H1 (cell line): ENCODE data around the gene CASP8AP2. TPM values are rescaled to one million over a fixed set of nuclear protein-coding genes. Genes with fewer than 3 reads are reported as not detected.

Experiments
- CTCF ChIA-PET: fragments of 300-600 bp; sonication (Branson Sonifier 250); formaldehyde crosslinking; loops from one replicate; lab custom pipeline; 2021; ENCODE audit not compliant: partially characterized antibody; lab: Charles Lee
- POLR2A ChIA-PET: fragments of 300-600 bp; sonication (Branson Sonifier 250); formaldehyde crosslinking; loops from one replicate; lab custom pipeline; 2021; ENCODE audit warnings: inconsistent platforms; ENCODE audit not compliant: partially characterized antibody; lab: Charles Lee
- DNase-seq, 2 experiments: peaks; one replicate each; pipeline versions ENCODE4 v3.0.0 to v3.0.0-alpha.2; 2010 to 2022; ENCODE audit warnings: low spot score in 2 of 2, low read depth in 1 of 2, mixed read lengths in 1 of 2
- FAIRE-seq: peaks from 2 replicates; lab custom pipeline; 2011; peaks lifted over from hg19 to GRCh38; lab: Jason Lieb, UNC
- H2AFZ ChIP-seq: 2 replicates; pipeline ENCODE4 v1.8.1; 2012; ENCODE audit warnings: low read length, inconsistent platforms
- H2AK5ac ChIP-seq: 2 replicates; pipeline ENCODE4 v1.6.1; 2013; ENCODE audit warnings: low read depth, low read length
- H2BK120ac ChIP-seq: replicated peaks from 2 replicates; pipeline ENCODE3; 2013; ENCODE audit warnings: low read depth, low read length, inconsistent platforms
- H2BK12ac ChIP-seq: 2 replicates; pipeline ENCODE4 v1.6.1; 2013; ENCODE audit warnings: low read depth, low read length
- H2BK15ac ChIP-seq: 2 replicates; pipeline ENCODE4 v1.6.1; 2013; ENCODE audit warnings: low read length
- H2BK20ac ChIP-seq: 2 replicates; pipeline ENCODE4 v1.6.1; 2013; ENCODE audit warnings: low read length
- H2BK5ac ChIP-seq: 2 replicates; pipeline ENCODE4 v1.6.1; 2013; ENCODE audit warnings: low read depth, low read length
- H3K14ac ChIP-seq: 2 replicates; pipeline ENCODE4 v1.6.1; 2013; ENCODE audit warnings: inconsistent platforms; ENCODE audit not compliant: insufficient read length
- H3K18ac ChIP-seq: 2 replicates; pipeline ENCODE4 v1.6.1; 2013; ENCODE audit warnings: low read length; ENCODE audit errors: extremely low read depth
- H3K23ac ChIP-seq: 2 replicates; pipeline ENCODE4 v1.6.1; 2013; ENCODE audit warnings: inconsistent platforms; ENCODE audit not compliant: insufficient read length
- H3K23me2 ChIP-seq: 2 replicates; pipeline ENCODE4 v1.6.1; 2013; ENCODE audit warnings: low read depth, low read length
- H3K27ac ChIP-seq: 2 replicates; pipeline ENCODE4 v1.6.1; 2011; ENCODE audit warnings: low read depth, low read length, inconsistent platforms
- H3K27me3 ChIP-seq, 4 experiments: replicated peaks in 1 of 4; 1 replicate in 1 of 4; 2 replicates in 3 of 4; pipeline versions ENCODE4 v1.6.1 to v1.8.1; 2011 to 2013; ENCODE audit warnings: low read length in 3 of 4, mild to moderate bottlenecking in 3 of 4, inconsistent platforms in 2 of 4, mixed read lengths in 2 of 4, moderate library complexity in 1 of 4; ENCODE audit not compliant: control insufficient read depth in 3 of 4, insufficient read depth in 3 of 4; ENCODE audit errors: extremely low read depth in 1 of 4
- H3K36me3 ChIP-seq, 4 experiments: 2 replicates each; pipeline versions ENCODE4 v1.6.1 to v1.8.1; 2011 to 2013; ENCODE audit warnings: mild to moderate bottlenecking in 4 of 4, low read length in 3 of 4, moderate library complexity in 2 of 4, control low read depth in 1 of 4, inconsistent platforms in 1 of 4; ENCODE audit not compliant: insufficient read depth in 4 of 4, control insufficient read depth in 2 of 4
- H3K4ac ChIP-seq: replicated peaks from 2 replicates; pipeline ENCODE3; 2013; ENCODE audit warnings: low read length, low read depth, mixed read lengths, inconsistent platforms; ENCODE audit not compliant: insufficient read length
- H3K4me1 ChIP-seq, 4 experiments: replicated peaks in 1 of 4; 1 replicate in 1 of 4; 2 replicates in 3 of 4; pipeline versions ENCODE4 v1.6.1 to v1.8.1; 2011 to 2013; ENCODE audit warnings: low read length in 3 of 4, inconsistent platforms in 2 of 4, mixed read lengths in 1 of 4; ENCODE audit not compliant: insufficient read depth in 4 of 4, control insufficient read depth in 3 of 4
- H3K4me2 ChIP-seq, 2 experiments: 2 replicates each; pipeline versions ENCODE4 v1.6.1 to v1.8.1; 2011 to 2013; ENCODE audit warnings: low read depth in 2 of 2, low read length in 2 of 2, control low read depth in 1 of 2, inconsistent platforms in 1 of 2, mild to moderate bottlenecking in 1 of 2; ENCODE audit not compliant: insufficient read depth in 1 of 2
- H3K4me3 ChIP-seq, 4 experiments: fragments of 200-600, 300-600 bp in 1 of 4; sonication (generic), shearing (Covaris generic), sonication (Bioruptor Twin) in 1 of 4; 2 replicates each; pipeline versions ENCODE4 v1.5.1 to v1.8.1; 2011 to 2016; ENCODE audit warnings: low read length in 4 of 4, low read depth in 3 of 4, control low read depth in 2 of 4, inconsistent platforms in 2 of 4, mild to moderate bottlenecking in 2 of 4, mixed read lengths in 1 of 4, moderate library complexity in 1 of 4; ENCODE audit not compliant: insufficient read depth in 2 of 4; ENCODE audit errors: extremely low read depth in 1 of 4
- H3K56ac ChIP-seq: replicated peaks from 2 replicates; pipeline ENCODE3; 2013; ENCODE audit warnings: low read depth, mild to moderate bottlenecking, mixed read lengths, low read length, inconsistent platforms; ENCODE audit not compliant: insufficient read length
- H3K79me1 ChIP-seq: 2 replicates; pipeline ENCODE4 v1.6.1; 2013; ENCODE audit warnings: low read depth, low read length, control low read depth
- H3K79me2 ChIP-seq, 2 experiments: 2 replicates each; pipeline versions ENCODE4 v1.6.1 to v1.8.1; 2012 to 2013; ENCODE audit warnings: low read length in 2 of 2, mild to moderate bottlenecking in 2 of 2, inconsistent platforms in 1 of 2; ENCODE audit not compliant: insufficient read depth in 2 of 2, control insufficient read depth in 1 of 2
- H3K9ac ChIP-seq, 4 experiments: replicated peaks in 1 of 4; 1 replicate in 1 of 4; 2 replicates in 3 of 4; pipeline versions ENCODE4 v1.6.1 to v1.8.1; 2011 to 2013; ENCODE audit warnings: low read depth in 3 of 4, low read length in 3 of 4, control low read depth in 2 of 4, mild to moderate bottlenecking in 2 of 4, moderate library complexity in 2 of 4, inconsistent platforms in 1 of 4; ENCODE audit errors: extremely low read depth in 1 of 4
- H3K9me3 ChIP-seq, 2 experiments: 2 replicates each; pipeline versions ENCODE4 v1.6.1 to v1.8.1; 2012 to 2013; ENCODE audit warnings: mild to moderate bottlenecking in 2 of 2, moderate library complexity in 2 of 2, control low read depth in 1 of 2, inconsistent platforms in 1 of 2, low read depth in 1 of 2, low read length in 1 of 2, mixed read lengths in 1 of 2; ENCODE audit not compliant: insufficient read depth in 2 of 2
- H4K20me1 ChIP-seq, 2 experiments: replicated peaks in 1 of 2; 2 replicates each; pipeline versions ENCODE3 to v1.8.1; 2011 to 2013; ENCODE audit warnings: inconsistent platforms in 2 of 2, low read length in 2 of 2, mild to moderate bottlenecking in 1 of 2; ENCODE audit not compliant: insufficient read depth in 2 of 2, control insufficient read depth in 1 of 2
- H4K5ac ChIP-seq: 2 replicates; pipeline ENCODE4 v1.6.1; 2013; ENCODE audit warnings: low read length, low read depth, mixed read lengths, inconsistent platforms; ENCODE audit not compliant: insufficient read length
- H4K8ac ChIP-seq: 2 replicates; pipeline ENCODE4 v1.8.0; 2013; ENCODE audit warnings: mild to moderate bottlenecking, moderate library complexity, low read length, inconsistent platforms; ENCODE audit not compliant: insufficient read depth; ENCODE audit errors: extremely low read depth
- H4K91ac ChIP-seq: replicated peaks from 2 replicates; pipeline ENCODE3; 2013; ENCODE audit warnings: low read length, mixed read lengths, inconsistent platforms; ENCODE audit not compliant: insufficient read length
- ASH2L ChIP-seq: fragments of 200-600, 300-600 bp; sonication (generic); IDR thresholded peaks from one replicate; pipeline ENCODE4 v1.7.1; 2017; ENCODE audit warnings: low read length
- EZH2 ChIP-seq: fragments of 200-600 bp; sonication (generic); IDR thresholded peaks from 2 replicates; pipeline ENCODE4 v1.7.1; 2012; ENCODE audit warnings: low read depth, mild to moderate bottlenecking, moderate library complexity, low read length, inconsistent platforms; ENCODE audit not compliant: severe bottlenecking
- KDM1A ChIP-seq: fragments of 200-600, 300-600 bp; sonication (generic); IDR thresholded peaks from 2 replicates; pipeline ENCODE4 v1.7.1; 2016; ENCODE audit warnings: mild to moderate bottlenecking, low read length, borderline replicate concordance
- TAF1 ChIP-seq: IDR thresholded peaks from 2 replicates; pipeline ENCODE4 v1.6.1; 2011; ENCODE audit warnings: mild to moderate bottlenecking, low read depth, low read length
- WGBS, 2 experiments: shearing (Covaris generic) in 1 of 2; methylation state at CpG; one replicate each; pipeline versions ENCODE4 v1.1.6 to v1.1.7; 2013 to 2015; ENCODE audit warnings: low lambda C conversion rate in 2 of 2, mixed read lengths in 2 of 2, inconsistent platforms in 1 of 2, low coverage in 1 of 2, missing lambda C conversion rate in 1 of 2; ENCODE audit not compliant: insufficient replicate concordance in 2 of 2, insufficient coverage in 1 of 2, insufficient read length in 1 of 2; ENCODE audit errors: extremely low coverage in 1 of 2, missing lambda C conversion rate in 1 of 2; 5-methylcytosine and 5-hydroxymethylcytosine counted together
- polyA plus RNA-seq, 7 experiments: library from polyadenylated mRNA; depleted of rRNA in 3 of 7; stranded (reverse) in 5 of 7; unstranded in 2 of 7; fragments of >200 nt in 5 of 7; fragments of 200-250 nt in 2 of 7; gene quantifications; 1 replicate in 5 of 7; 2 replicates in 1 of 7; 4 replicates in 1 of 7; pipeline versions ENCODE4 v1.2.1 to v1.2.3, GENCODE V29; 2011 to 2013; ENCODE audit warnings: missing spikeins in 2 of 7, mixed read lengths in 2 of 7
- total RNA-seq: library from RNA; stranded (reverse); fragmentation: NEBNext Ultra II Directional; extraction: Animal tissue kit (Norgen Biotek cat#: 25700); gene quantifications from 2 replicates; pipeline ENCODE4 v1.2.1, GENCODE V29; 2021

The CASP8AP2 gene
- total and polyA plus RNA-seq, 2 of the 8 experiments (the other 6 are each of a cell fraction or from before 2014, with no cell fraction given): 6.9 to 32.1 TPM

GRCh38 chr6:89784838-89785237 is 44.8 kb upstream of the CASP8AP2 start:
- Histone ChIP-seq H2BK20ac (no peak overlapping the region), H3K23me2 (no peaks in the 10 kb centered on the region), H2BK5ac (no peak overlapping the region), H3K9ac (no peak overlapping the region), H3K36me3 (peaks cover 30 to 93% (median 78%) of the 10 kb centered on the region in 4 experiments), H4K20me1 (peaks cover 1 to 3% of the 10 kb centered on the region in 2 experiments), H3K4me1 (no peaks in the 10 kb centered on the region), H3K4ac (no peak overlapping the region), H4K8ac (no peak overlapping the region)
- no peak for FAIRE-seq
- TF ChIP-seq TAF1 (no peak), KDM1A (no peak), ASH2L (no peak), EZH2 (no peak)
- TF ChIP-seq, all 59 proteins: peak for 0
- H3K4me3 ChIP-seq: no peak overlapping the region
- no peak overlapping the region for H3K23ac ChIP-seq
- no peaks in the 10 kb centered on the region for H3K79me1 ChIP-seq
- WGBS, 2 experiments: 96% methylated on average over 6 of the region's 6 CpGs; no CpG with 5 or more reads in 1 of the 2 experiments
- H3K27ac ChIP-seq: no peak overlapping the region
- H3K18ac ChIP-seq: no peak overlapping the region
- H3K14ac ChIP-seq: no peak overlapping the region
- no peak overlapping the region for H2BK120ac ChIP-seq
- no peak overlapping the region for H2AK5ac ChIP-seq
- no peak overlapping the region for H4K5ac ChIP-seq
- no peak overlapping the region for H2BK12ac ChIP-seq
- H2BK15ac ChIP-seq: no peak overlapping the region
- no peak for DNase-seq
- CTCF ChIA-PET: no interaction called here
- POLR2A ChIA-PET: no interaction called here
- H3K56ac ChIP-seq: no peak overlapping the region
- H3K4me2 ChIP-seq: no peak overlapping the region
- H4K91ac ChIP-seq: no peak overlapping the region
- H2AFZ ChIP-seq: no peak overlapping the region
- H3K9me3 ChIP-seq: no peaks in the 10 kb centered on the region
- H3K27me3 ChIP-seq: peaks cover 0 to 2% (median 0%) of the 10 kb centered on the region in 4 experiments; a peak in 1 of 7 replicates
- H3K79me2 ChIP-seq: no peaks in the 10 kb centered on the region; a peak in 1 of 4 replicates
